RWPE2 (cell line): ENCODE data around the gene CASP9.

ENCODE experiments used
- ATAC-seq: fragments of 200-7000 bp; cut with Tn5 transposase; 3 replicates; pipeline ENCODE4 v1.9.1; 2021; ENCODE audit warnings: low read depth
- DNase-seq: peaks from one replicate; pipeline ENCODE4 v3.0.0-alpha.2; 2020; ENCODE audit warnings: low spot score
- H3K27ac ChIP-seq: fragments of 450-650 bp; 2 replicates; pipeline ENCODE4 v1.5.1; 2017; ENCODE audit warnings: mild to moderate bottlenecking; ENCODE audit not compliant: poor library complexity, severe bottlenecking
- H3K27me3 ChIP-seq: fragments of 250-450 bp; sonication (Bioruptor Pico); 2 replicates; pipeline ENCODE4 v1.5.1; 2021; ENCODE audit warnings: mild to moderate bottlenecking, moderate library complexity; ENCODE audit not compliant: insufficient read depth, poor library complexity, severe bottlenecking
- H3K36me3 ChIP-seq: fragments of 250-450 bp; sonication (Bioruptor Pico); 2 replicates; pipeline ENCODE4 v1.5.1; 2020; ENCODE audit warnings: low read depth, mild to moderate bottlenecking, moderate library complexity
- H3K4me1 ChIP-seq: fragments of 250-450 bp; sonication (Bioruptor Pico); 2 replicates; pipeline ENCODE4 v1.5.1; 2021; ENCODE audit warnings: mild to moderate bottlenecking, moderate library complexity; ENCODE audit not compliant: insufficient read depth, poor library complexity, severe bottlenecking
- H3K4me3 ChIP-seq: fragments of 250-450 bp; sonication (Bioruptor Pico); 2 replicates; pipeline ENCODE4 v1.5.1; 2021; ENCODE audit warnings: mild to moderate bottlenecking, moderate library complexity; ENCODE audit not compliant: severe bottlenecking
- H3K9me3 ChIP-seq: fragments of 250-450 bp; sonication (Bioruptor Pico); 2 replicates; pipeline ENCODE4 v1.5.1; 2021; ENCODE audit warnings: mild to moderate bottlenecking, moderate library complexity; ENCODE audit not compliant: severe bottlenecking
- TF ChIP-seq, protein P1 (sequence below): fragments of 450-650 bp; IDR thresholded peaks from one replicate; pipeline ENCODE4 v1.5.1; 2017; ENCODE audit warnings: mild to moderate bottlenecking, moderate library complexity; ENCODE audit not compliant: poor library complexity, severe bottlenecking

CASP9 gene

DNA sequence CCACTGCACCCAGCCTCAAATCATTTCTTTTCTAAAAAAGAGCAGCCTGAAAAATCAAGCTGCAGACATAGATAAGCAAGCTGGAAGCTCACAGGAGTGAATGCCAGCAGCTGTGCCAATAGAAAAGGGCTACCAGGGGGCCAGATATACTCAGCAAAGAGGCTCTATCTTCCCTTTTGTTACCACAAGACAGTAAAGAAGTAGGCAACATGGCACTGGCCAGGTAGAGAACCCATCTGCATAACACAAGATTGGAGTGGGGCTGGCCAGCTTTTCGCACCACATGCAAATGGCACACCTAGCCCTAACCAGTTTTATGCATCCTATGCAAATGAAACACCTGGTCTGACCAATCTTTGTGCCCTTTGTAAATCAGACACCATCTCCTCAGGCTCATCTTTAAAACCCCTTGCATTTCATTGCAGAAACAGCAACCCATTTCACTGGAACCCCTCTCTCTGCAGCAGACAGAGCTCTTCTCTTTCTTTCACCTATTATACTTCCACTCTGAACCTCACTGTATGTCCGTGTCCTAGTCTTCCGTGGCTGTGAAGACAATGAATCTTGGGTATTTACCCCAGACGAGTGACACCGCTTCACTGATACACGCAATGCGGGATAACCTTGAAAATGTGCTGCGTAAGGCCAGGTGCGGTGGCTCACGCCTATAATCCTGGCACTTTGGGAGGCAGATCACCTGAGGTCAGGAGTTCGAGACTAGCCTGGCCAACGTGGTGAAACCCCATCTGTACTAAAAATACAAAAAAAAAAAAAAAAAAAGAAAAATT lies 15.1 kb downstream of the CASP9 start:
- Histone ChIP-seq H3K4me1 (no peaks in the 10 kb centered on the region), H3K27me3 (no peaks in the 10 kb centered on the region), H3K4me3 (no peak overlapping the region), H3K9me3 (no peaks in the 10 kb centered on the region), H3K36me3 (no peaks in the 10 kb centered on the region), H3K27ac (no peak overlapping the region)
- ATAC-seq (no peak), DNase-seq (no peak)
- TF ChIP-seq, protein P1, sequence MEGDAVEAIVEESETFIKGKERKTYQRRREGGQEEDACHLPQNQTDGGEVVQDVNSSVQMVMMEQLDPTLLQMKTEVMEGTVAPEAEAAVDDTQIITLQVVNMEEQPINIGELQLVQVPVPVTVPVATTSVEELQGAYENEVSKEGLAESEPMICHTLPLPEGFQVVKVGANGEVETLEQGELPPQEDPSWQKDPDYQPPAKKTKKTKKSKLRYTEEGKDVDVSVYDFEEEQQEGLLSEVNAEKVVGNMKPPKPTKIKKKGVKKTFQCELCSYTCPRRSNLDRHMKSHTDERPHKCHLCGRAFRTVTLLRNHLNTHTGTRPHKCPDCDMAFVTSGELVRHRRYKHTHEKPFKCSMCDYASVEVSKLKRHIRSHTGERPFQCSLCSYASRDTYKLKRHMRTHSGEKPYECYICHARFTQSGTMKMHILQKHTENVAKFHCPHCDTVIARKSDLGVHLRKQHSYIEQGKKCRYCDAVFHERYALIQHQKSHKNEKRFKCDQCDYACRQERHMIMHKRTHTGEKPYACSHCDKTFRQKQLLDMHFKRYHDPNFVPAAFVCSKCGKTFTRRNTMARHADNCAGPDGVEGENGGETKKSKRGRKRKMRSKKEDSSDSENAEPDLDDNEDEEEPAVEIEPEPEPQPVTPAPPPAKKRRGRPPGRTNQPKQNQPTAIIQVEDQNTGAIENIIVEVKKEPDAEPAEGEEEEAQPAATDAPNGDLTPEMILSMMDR: no peak

DNA sequence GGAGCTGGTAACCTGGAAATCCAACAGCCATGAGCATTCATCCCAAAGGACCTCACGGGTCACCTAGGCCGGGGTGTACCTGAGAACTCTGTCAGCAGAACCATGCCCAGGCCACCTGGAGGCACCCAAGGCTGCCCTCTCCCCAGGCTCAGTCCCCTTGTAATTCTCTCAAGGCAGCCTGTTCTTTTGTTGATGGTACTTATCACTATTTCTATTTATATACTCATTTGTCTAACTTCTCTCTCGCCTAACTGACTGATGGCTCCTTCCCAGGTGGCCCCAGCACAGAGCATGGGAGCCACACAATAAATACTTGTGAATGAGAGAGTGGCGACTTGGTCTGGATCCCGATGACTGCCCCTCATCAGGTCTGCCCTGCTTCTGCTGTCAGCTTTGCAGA lies 16.7 kb downstream of the CASP9 start:
- no peaks in the 10 kb centered on the region for H3K4me1 ChIP-seq
- ATAC-seq (no peak), DNase-seq (no peak)
- H3K27me3 ChIP-seq: no peaks in the 10 kb centered on the region
- TF ChIP-seq, protein P1: no peak
- H3K4me3 ChIP-seq: no peak overlapping the region
- H3K27ac ChIP-seq: no peak overlapping the region
- H3K9me3 ChIP-seq: no peaks in the 10 kb centered on the region
- H3K36me3 ChIP-seq: no peaks in the 10 kb centered on the region

DNA sequence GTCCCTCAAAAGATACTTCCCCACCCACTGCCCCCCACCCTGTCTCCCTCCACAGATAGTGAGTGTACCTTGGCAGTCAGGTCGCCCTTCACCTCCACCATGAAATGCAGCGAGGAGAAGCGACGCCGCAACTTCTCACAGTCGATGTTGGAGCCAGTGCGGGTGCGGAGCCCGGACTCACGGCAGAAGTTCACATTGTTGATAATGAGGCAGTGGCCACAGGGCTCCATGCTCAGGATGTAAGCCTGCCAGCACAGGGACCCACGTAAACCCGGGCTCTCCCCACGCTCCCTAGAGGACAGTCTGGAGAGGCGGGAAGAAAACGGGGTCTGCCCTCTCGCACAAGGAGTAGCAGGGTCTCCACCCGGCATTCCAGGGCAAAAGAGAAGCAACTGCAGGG lies 17.2 kb downstream of the CASP9 start:
- Histone ChIP-seq H3K27me3 (no peaks in the 10 kb centered on the region), H3K27ac (no peak overlapping the region), H3K36me3 (no peaks in the 10 kb centered on the region), H3K4me3 (no peak overlapping the region), H3K9me3 (no peaks in the 10 kb centered on the region), H3K4me1 (no peaks in the 10 kb centered on the region)
- DNase-seq (no peak), ATAC-seq (no peak)
- TF ChIP-seq, protein P1: no peak

DNA sequence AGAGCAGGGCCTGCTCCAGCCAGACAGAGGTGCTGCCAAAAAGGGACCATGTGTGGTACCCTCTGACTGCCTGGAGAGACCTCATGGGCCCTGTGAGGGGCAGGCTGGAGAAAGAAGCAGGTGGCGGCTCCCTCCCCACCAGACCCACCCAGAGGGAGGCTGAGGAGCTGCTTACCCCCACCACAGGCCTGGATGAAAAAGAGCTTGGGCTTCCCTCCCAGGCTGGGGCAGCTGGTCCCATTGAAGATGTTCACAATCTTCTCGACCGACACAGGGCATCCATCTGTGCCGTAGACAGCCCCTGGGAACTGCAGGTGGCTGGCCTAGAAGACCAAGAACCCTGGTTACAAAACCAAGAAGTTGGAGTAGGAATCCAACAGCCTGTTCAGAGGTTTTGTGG lies 19.6 kb downstream of the CASP9 start:
- no peaks in the 10 kb centered on the region for H3K27me3 ChIP-seq
- H3K4me3 ChIP-seq: no peak overlapping the region
- TF ChIP-seq, protein P1: no peak
- no peak for DNase-seq
- no peaks in the 10 kb centered on the region for H3K4me1 ChIP-seq
- H3K9me3 ChIP-seq: no peaks in the 10 kb centered on the region
- ATAC-seq: no peak
- no peak overlapping the region for H3K27ac ChIP-seq
- H3K36me3 ChIP-seq: no peaks in the 10 kb centered on the region

DNA sequence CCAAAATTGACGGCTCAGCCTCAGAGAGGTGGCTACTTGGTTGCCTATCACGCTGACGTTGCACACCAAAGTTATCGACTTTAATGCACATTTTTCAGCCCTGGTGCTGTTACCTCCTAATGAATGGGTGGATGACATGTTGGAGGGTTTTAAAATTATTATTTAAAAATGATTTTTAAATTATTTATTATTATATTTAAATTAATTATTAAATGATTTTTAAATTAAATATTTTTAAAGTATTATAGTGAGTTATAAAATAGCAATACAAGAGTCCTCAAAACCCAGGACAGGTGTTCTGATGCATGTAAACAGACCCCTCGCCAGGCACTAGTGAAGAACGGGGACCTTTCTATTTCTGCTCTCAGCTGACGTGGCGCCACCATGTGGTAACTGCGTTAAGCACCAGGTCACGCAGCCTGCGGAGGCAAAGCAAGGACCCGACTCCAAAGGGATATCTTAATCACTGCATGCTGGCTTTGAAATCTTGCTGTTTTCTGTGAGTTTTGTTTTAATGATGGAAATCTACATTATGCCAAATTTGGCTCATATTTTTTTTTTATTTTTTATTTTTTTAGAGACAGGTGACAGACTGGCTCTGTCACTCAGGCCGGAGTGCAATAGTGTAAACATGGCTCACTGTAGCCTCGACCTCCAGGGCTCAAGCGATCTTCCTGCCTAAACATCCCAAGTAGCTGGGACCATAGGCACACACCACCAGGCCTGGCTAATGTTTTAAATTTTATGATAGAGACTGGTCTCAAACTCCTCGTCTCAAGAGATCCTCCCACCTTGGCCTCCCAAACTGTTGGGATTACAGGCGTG lies 22.6 kb downstream of the CASP9 start:
- DNase-seq: no peak
- Histone ChIP-seq H3K4me1 (no peaks in the 10 kb centered on the region), H3K9me3 (no peaks in the 10 kb centered on the region), H3K27me3 (no peaks in the 10 kb centered on the region), H3K27ac (no peak overlapping the region), H3K36me3 (no peaks in the 10 kb centered on the region), H3K4me3 (no peak overlapping the region)
- TF ChIP-seq, protein P1: peak; percentile 73
- ATAC-seq: peak; percentile 42; the same call in 1 of the 3 replicates
